Immature natural killer cell (primary cell): Measurements from ENCODE around the gene ZIC2. TPM values are rescaled to one million over a fixed set of nuclear protein-coding genes. Genes with fewer than 3 reads are reported as not detected.
"Not testable (repeated sequence)": the region's sequence is repeated elsewhere in the genome, so short reads cannot be mapped to it uniquely, and the experiment has no call there.

Source experiments
- DNase-seq, 3 donors: peaks; one replicate each; pipeline ENCODE4 v3.0.0; 2022; ENCODE audit warnings: mixed read lengths in 1 of 3
- H3K27ac Mint-ChIP-seq, 6 donors: one replicate each; pipeline ENCODE4 v1.8.0; 2020; ENCODE audit warnings: mixed read lengths in 6 of 6, mild to moderate bottlenecking in 5 of 6, inconsistent platforms in 4 of 6, moderate library complexity in 3 of 6
- H3K27me3 Mint-ChIP-seq, 3 donors: one replicate each; pipeline ENCODE4 v1.8.0; 2020 to 2021; ENCODE audit warnings: low read depth in 3 of 3, mild to moderate bottlenecking in 3 of 3, mixed read lengths in 3 of 3, moderate library complexity in 3 of 3, inconsistent platforms in 1 of 3
- H3K36me3 Mint-ChIP-seq, 3 donors: one replicate each; pipeline ENCODE4 v1.8.0; 2020; ENCODE audit warnings: mixed read lengths in 3 of 3, inconsistent platforms in 2 of 3, mild to moderate bottlenecking in 2 of 3
- H3K4me1 Mint-ChIP-seq, 2 donors: one replicate each; pipeline ENCODE4 v1.8.0; 2020; ENCODE audit warnings: inconsistent platforms in 2 of 2, mild to moderate bottlenecking in 2 of 2, mixed read lengths in 2 of 2, moderate library complexity in 1 of 2
- H3K4me3 Mint-ChIP-seq, 5 donors: one replicate each; pipeline ENCODE4 v1.8.0; 2020; ENCODE audit warnings: mild to moderate bottlenecking in 5 of 5, mixed read lengths in 5 of 5, inconsistent platforms in 3 of 5, moderate library complexity in 3 of 5
- H3K9me3 Mint-ChIP-seq, 6 donors: one replicate each; pipeline ENCODE4 v1.8.0; 2020; ENCODE audit warnings: mild to moderate bottlenecking in 6 of 6, mixed read lengths in 6 of 6, inconsistent platforms in 4 of 6, moderate library complexity in 3 of 6
- polyA plus RNA-seq, 3 donors: library from polyadenylated mRNA; unstranded; fragments of 300-500 nt; fragmentation: Illumina TruSeq; gene quantifications; one replicate each; pipeline ENCODE4 v1.2.3, GENCODE V29; 2021

Gene ZIC2
- polyA plus RNA-seq = not detected

DNA sequence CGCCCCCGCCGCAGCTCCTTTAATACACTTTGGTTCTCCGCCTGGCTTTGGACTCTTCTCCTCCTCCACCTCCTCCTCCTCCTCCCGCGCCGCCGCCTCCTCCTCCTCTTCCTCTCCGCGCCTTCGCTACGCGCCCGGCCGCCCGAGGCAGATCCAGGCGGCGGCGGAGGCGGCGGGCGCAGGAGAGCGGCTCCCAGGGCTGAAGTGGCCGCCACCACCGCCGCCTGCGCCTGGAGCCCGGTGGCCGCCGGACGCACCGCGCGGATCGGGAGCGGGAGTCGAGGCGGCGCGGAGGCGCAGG, at the start of gene ZIC2:
Gene ZIC2, plus strand, starts transcription at position 50 of the 301 bp plus-strand sequence. CDS start 281 bp downstream, outside the sequence.
- Mint-ChIP-seq H3K27me3 (peaks cover 51 to 67% (median 63%) of the 10 kb centered on the region in 3 donors), H3K4me1 (peaks cover 22 to 40% of the 10 kb centered on the region in 2 donors), H3K9me3 (peaks cover 1 to 33% (median 20%) of the 10 kb centered on the region in 6 donors), H3K4me3 (peak within 1 kb of the TSS; percentile 47 to 70 (median 64)), H3K27ac (peak within 1 kb of the TSS in 2 of 6 donors; percentile 40 to 83), H3K36me3 (peaks cover 0 to 9% (median 5%) of the 10 kb centered on the region in 3 donors)
- DNase-seq = no peak

DNA sequence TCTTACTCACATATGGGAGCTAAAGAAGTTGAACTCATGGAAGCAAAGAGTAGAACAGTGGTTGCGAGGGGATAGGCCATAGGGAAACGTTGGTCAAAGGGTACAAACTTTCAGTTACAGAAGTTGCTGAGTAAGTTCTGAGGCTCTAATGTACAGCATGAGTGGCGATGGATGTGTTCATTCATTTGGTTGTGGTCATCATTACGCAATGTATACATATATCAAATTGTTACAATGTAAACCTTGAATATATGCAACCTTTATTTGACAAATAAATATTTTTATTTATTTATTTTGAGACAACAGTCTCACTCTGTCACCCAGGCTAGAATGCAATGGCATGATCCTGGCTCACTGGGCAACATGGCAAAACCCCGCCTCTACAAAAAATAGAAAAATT, 48.7 kb upstream of the ZIC2 start:
- Mint-ChIP-seq H3K9me3 (no peaks in the 10 kb centered on the region), H3K27ac (no peak overlapping the region), H3K4me3 (no peak overlapping the region), H3K4me1 (no peaks in the 10 kb centered on the region), H3K27me3 (peaks cover 2 to 8% (median 7%) of the 10 kb centered on the region in 3 donors), H3K36me3 (no peaks in the 10 kb centered on the region)
- DNase-seq = no peak

GRCh38 chr13:99935772-99936171, 45.8 kb upstream of the ZIC2 start:
- Mint-ChIP-seq H3K36me3 (no peaks in the 10 kb centered on the region), H3K9me3 (no peaks in the 10 kb centered on the region), H3K4me3 (no peak overlapping the region), H3K27me3 (peaks cover 0 to 8% (median 6%) of the 10 kb centered on the region in 3 donors), H3K4me1 (no peaks in the 10 kb centered on the region), H3K27ac (no peak overlapping the region)
- no peak for DNase-seq

DNA sequence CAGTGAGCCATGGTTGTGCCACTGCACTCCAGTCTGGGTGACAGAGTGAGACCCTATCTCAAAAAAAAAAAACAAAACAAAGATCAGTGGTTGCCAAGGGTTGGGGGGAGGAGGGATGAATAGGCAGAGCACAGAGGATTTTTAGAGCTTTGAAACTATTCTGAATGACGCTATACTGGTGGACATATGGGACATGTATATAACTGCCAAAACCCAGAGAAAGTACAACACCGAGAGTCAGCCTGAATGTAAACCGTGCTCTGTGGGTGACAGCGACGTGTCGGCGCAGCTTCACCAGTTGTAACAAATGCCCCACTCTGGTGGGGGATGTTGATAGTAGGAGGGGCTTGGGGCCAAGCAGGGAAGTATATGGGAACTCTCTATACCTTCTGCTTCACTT, 42.9 kb upstream of the ZIC2 start:
- H3K4me1 Mint-ChIP-seq = no peaks in the 10 kb centered on the region
- H3K36me3 Mint-ChIP-seq = no peaks in the 10 kb centered on the region
- no peak overlapping the region for H3K4me3 Mint-ChIP-seq
- no peaks in the 10 kb centered on the region for H3K9me3 Mint-ChIP-seq
- peaks cover 1 to 14% (median 3%) of the 10 kb centered on the region in 3 donors for H3K27me3 Mint-ChIP-seq
- H3K27ac Mint-ChIP-seq = no peak overlapping the region
- DNase-seq = no peak

GRCh38 chr13:99941086-99941485, 40.5 kb upstream of the ZIC2 start:
- DNase-seq = no peak
- Mint-ChIP-seq H3K27me3 (peaks cover 1 to 15% (median 7%) of the 10 kb centered on the region in 3 donors), H3K36me3 (no peaks in the 10 kb centered on the region), H3K27ac (no peak overlapping the region), H3K9me3 (no peaks in the 10 kb centered on the region), H3K4me3 (no peak overlapping the region), H3K4me1 (no peaks in the 10 kb centered on the region)

DNA sequence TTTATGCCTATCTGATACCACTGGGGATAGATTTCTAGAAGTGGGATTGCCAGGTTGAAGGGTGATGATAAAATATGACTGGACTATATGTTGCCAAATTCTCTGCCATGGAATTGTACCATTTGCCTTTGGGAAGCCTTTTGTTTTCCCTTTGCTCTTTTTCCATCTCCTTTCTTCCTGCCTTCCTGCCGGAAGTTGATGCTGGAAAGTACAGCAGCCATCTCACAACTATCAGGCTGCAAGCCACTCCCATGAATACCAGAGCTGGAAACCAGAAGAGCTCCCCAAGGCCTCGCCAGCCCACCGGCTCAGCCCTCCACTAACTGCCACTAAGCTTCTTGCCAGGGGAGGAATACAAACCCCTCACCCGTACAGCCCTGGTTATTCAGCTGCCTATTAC, 39.7 kb upstream of the ZIC2 start:
- Mint-ChIP-seq H3K4me3 (no peak overlapping the region), H3K36me3 (no peaks in the 10 kb centered on the region), H3K27ac (no peak overlapping the region), H3K27me3 (peaks cover 2 to 21% (median 7%) of the 10 kb centered on the region in 3 donors), H3K4me1 (no peaks in the 10 kb centered on the region), H3K9me3 (no peaks in the 10 kb centered on the region)
- DNase-seq = no peak

GRCh38 chr13:99944102-99944501, 37.5 kb upstream of the ZIC2 start:
- Mint-ChIP-seq H3K9me3 (no peaks in the 10 kb centered on the region), H3K36me3 (peaks cover 0 to 2% (median 0%) of the 10 kb centered on the region in 3 donors), H3K27ac (no peak overlapping the region), H3K4me3 (no peak overlapping the region), H3K4me1 (no peaks in the 10 kb centered on the region), H3K27me3 (peaks cover 5 to 23% (median 9%) of the 10 kb centered on the region in 3 donors)
- DNase-seq = no peak

DNA sequence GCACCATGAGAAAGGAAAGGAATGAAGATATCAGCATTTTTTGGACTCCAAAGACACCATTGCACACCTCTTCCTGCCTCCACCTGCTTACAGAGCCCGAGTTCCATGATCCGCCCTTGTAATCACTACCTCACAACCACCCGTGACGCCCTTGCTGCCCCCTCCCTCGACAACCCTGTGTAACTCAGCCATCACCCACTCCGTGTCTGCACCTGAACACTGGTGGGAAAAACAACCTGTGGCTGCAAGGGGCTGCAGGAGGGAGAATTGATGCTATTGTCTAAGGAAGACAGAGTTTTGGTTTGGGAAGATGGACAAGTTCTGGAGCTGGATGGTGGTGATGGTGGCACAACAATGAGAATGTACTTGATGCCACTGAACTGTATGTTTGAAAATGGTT, 37.0 kb upstream of the ZIC2 start:
- H3K9me3 Mint-ChIP-seq = no peaks in the 10 kb centered on the region
- DNase-seq = no peak
- H3K4me1 Mint-ChIP-seq = no peaks in the 10 kb centered on the region
- H3K27ac Mint-ChIP-seq = no peak overlapping the region
- H3K4me3 Mint-ChIP-seq = no peak overlapping the region
- H3K27me3 Mint-ChIP-seq = peaks cover 7 to 22% (median 10%) of the 10 kb centered on the region in 3 donors
- peaks cover 0 to 4% (median 0%) of the 10 kb centered on the region in 3 donors for H3K36me3 Mint-ChIP-seq

DNA sequence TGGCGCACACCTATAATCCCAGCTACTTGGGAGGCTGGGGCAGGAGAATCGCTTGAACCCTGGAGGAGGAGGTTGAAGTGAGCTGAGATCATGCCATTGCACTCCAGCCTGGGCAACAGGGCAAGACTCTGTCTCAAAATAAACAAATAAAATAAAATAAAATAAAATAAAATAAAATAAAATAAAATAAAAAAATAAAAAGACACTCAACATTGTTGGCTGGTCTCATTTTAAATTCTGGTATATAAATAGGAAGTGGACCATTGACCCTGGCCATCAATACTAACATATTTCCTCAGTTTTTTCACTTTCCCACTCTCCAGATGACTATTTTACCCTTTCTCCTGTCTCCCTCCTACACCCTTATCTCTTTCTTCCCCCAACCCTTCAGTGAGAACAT, 36.1 kb upstream of the ZIC2 start:
- H3K9me3 Mint-ChIP-seq, H3K36me3 Mint-ChIP-seq, DNase-seq, H3K27ac Mint-ChIP-seq, H3K4me1 Mint-ChIP-seq, H3K4me3 Mint-ChIP-seq: not testable (repeated sequence)
- peaks cover 7 to 22% (median 10%) of the 10 kb centered on the region in 3 donors for H3K27me3 Mint-ChIP-seq

- Mint-ChIP-seq H3K4me1 (no peaks in the 10 kb centered on the region), H3K36me3 (peaks cover 0 to 4% (median 0%) of the 10 kb centered on the region in 3 donors), H3K9me3 (no peaks in the 10 kb centered on the region)
These were observed 33.9 kb upstream of the ZIC2 start for GRCh38 chr13:99947666-99948065.

GRCh38 chr13:99948411-99948810, 33.2 kb upstream of the ZIC2 start:
- no peak overlapping the region for H3K4me3 Mint-ChIP-seq
- H3K36me3 Mint-ChIP-seq = peaks cover 0 to 4% (median 0%) of the 10 kb centered on the region in 3 donors
- H3K4me1 Mint-ChIP-seq = no peaks in the 10 kb centered on the region
- H3K27ac Mint-ChIP-seq = no peak overlapping the region
- peaks cover 11 to 21% (median 17%) of the 10 kb centered on the region in 3 donors for H3K27me3 Mint-ChIP-seq
- H3K9me3 Mint-ChIP-seq = no peaks in the 10 kb centered on the region
- no peak for DNase-seq

More at GRCh38 chr13:99947666-99948065, 33.9 kb upstream of the ZIC2 start:
- no peak overlapping the region for H3K4me3 Mint-ChIP-seq
- no peak overlapping the region for H3K27ac Mint-ChIP-seq
- peaks cover 11 to 21% (median 16%) of the 10 kb centered on the region in 3 donors for H3K27me3 Mint-ChIP-seq
- no peak for DNase-seq

- Mint-ChIP-seq H3K27ac (no peak overlapping the region), H3K4me1 (no peaks in the 10 kb centered on the region), H3K36me3 (peaks cover 0 to 4% (median 0%) of the 10 kb centered on the region in 3 donors), H3K4me3 (no peak overlapping the region), H3K9me3 (peaks cover 0 to 3% (median 0%) of the 10 kb centered on the region in 6 donors), H3K27me3 (peaks cover 14 to 23% (median 21%) of the 10 kb centered on the region in 3 donors)
- no peak for DNase-seq
These were observed 32.5 kb upstream of the ZIC2 start for GRCh38 chr13:99948907-99949678.

- H3K4me1 Mint-ChIP-seq = no peaks in the 10 kb centered on the region
These were observed 31.7 kb upstream of the ZIC2 start for GRCh38 chr13:99949679-99950413.

DNA sequence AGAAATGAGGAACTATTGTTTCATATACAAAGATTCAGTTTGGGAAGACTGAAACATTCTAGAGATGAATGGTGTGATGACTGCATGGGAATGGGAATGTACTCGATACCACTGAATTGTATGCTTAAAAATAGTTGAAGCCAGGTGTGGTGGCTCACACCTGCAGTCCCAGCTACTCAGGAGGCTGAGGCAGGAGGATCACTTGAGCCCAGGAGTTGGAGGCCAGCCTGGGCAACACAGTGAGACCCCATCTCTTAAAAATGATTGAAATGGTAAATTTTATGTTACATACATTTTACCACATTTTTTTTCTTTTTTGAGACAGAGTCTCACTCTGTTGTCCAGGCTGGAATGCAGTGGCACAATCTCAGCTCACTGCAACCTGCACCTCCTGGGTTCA, 29.9 kb upstream of the ZIC2 start:
- H3K27ac Mint-ChIP-seq, DNase-seq, H3K4me3 Mint-ChIP-seq, H3K4me1 Mint-ChIP-seq, H3K9me3 Mint-ChIP-seq, H3K36me3 Mint-ChIP-seq: not testable (repeated sequence)
- H3K27me3 Mint-ChIP-seq = peaks cover 23 to 34% (median 32%) of the 10 kb centered on the region in 3 donors

More at GRCh38 chr13:99949679-99950413, 31.7 kb upstream of the ZIC2 start:
- Mint-ChIP-seq H3K36me3 (peaks cover 0 to 4% (median 0%) of the 10 kb centered on the region in 3 donors), H3K27ac (no peak overlapping the region), H3K9me3 (peaks cover 0 to 3% (median 0%) of the 10 kb centered on the region in 6 donors), H3K4me3 (no peak overlapping the region), H3K27me3 (peaks cover 16 to 26% (median 22%) of the 10 kb centered on the region in 3 donors)
- no peak for DNase-seq
